ENCODE measurements around the gene C16orf87.

Gene C16orf87

DNA sequence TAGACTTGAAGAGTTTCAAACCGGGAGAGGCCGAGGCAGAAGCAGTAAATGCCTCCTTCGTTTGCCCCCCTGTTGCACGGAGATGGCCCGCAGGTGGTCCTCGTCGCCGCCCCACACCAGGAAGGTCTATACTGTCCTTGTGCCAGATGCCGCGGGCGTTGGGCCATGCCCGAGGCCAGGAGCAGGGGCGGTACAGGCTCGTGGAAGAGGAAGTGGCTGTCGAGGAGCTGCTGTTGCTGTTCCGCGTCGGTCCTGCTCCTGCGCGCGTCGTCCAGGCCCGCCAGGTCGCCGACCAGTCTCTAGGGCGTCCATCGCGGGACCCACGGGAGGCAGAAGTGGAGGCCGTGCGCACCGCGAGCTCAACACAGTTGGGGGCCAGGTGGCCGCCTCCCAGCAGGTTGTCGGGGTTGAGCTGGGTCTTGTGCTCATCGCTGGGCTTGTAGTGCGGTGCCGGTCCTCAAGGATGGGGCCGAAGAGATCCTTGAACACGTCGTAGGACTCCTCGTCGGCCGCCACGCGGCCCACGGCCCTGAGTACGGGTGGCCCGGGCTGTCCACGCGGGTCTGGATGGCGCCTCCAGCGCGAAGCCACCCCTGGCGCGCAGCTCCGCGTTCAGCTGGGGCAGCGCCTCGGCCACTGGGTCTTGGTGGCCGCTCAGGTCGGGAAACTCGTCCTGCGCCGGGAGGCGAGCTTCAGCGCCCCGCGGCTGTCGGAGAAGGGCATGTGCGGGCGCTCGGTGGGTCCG lies 13.1 kb upstream of the C16orf87 start:
- no peaks in the 10 kb centered on the region for H3K9me3 ChIP-seq (ENCODE audit: control insufficient read depth, insufficient read depth, low read length)

DNA sequence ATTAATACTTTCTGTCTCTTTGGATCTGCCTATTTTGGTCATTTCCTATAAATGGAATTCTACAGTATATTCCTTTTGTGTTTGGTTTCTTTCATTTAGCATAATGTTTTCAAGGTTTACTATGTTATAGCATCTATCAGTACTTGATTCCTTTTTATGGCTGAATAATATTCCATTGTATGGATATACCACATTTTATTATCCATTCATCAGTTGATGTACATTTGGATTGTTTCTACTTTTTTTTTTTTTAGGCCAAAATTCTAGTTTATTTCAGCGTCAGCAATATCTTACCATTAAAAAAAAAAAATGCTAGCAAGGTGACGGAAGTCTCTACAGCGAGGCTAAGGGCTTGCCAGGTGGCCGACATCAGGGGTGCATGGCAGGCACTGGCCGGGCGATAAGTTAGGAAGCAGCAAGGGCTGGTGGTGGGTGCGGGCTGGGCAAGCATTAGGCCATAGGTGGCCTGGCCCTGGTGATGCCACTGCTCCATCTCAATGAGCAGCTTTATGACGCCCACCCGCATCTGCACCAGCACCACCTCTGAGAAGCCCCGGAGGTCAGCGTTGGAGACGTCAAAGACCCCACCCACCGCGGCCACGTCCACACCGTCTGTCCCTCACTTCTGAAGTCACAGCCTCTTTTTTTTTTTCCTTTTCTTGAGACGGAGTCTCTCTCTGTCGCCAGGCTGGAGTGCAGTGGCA lies 11.4 kb upstream of the C16orf87 start:
- H3K4me2 ChIP-seq (ENCODE audit: low read length), result no peak overlapping the region
- H3K27ac ChIP-seq (ENCODE audit: low read depth, low read length), result no peak overlapping the region
- H3F3A ChIP-seq (ENCODE audit: control insufficient read depth, insufficient read depth), result peaks cover 23% of the 10 kb centered on the region
- no peak overlapping the region for H3K4me3 ChIP-seq (ENCODE audit: low read length)
- TF ChIP-seq, protein P1, sequence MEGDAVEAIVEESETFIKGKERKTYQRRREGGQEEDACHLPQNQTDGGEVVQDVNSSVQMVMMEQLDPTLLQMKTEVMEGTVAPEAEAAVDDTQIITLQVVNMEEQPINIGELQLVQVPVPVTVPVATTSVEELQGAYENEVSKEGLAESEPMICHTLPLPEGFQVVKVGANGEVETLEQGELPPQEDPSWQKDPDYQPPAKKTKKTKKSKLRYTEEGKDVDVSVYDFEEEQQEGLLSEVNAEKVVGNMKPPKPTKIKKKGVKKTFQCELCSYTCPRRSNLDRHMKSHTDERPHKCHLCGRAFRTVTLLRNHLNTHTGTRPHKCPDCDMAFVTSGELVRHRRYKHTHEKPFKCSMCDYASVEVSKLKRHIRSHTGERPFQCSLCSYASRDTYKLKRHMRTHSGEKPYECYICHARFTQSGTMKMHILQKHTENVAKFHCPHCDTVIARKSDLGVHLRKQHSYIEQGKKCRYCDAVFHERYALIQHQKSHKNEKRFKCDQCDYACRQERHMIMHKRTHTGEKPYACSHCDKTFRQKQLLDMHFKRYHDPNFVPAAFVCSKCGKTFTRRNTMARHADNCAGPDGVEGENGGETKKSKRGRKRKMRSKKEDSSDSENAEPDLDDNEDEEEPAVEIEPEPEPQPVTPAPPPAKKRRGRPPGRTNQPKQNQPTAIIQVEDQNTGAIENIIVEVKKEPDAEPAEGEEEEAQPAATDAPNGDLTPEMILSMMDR (IDR thresholded peaks at IDR 0.05; ENCODE audit: low read depth, low read length, poor library complexity, severe bottlenecking), result no peak
- TF ChIP-seq EZH2phosphoT487 (IDR thresholded peaks at IDR 0.05; ENCODE audit: borderline replicate concordance, low read length), result no peak
- no peaks in the 10 kb centered on the region for H3K4me1 ChIP-seq (ENCODE audit: control insufficient read depth, low read length)
- H3K9me3 ChIP-seq (ENCODE audit: control insufficient read depth, insufficient read depth, low read length), result no peaks in the 10 kb centered on the region
- H3K79me2 ChIP-seq (ENCODE audit: control insufficient read depth, low read length), result no peaks in the 10 kb centered on the region
- H3K36me3 ChIP-seq (ENCODE audit: control insufficient read depth, low read length), result no peaks in the 10 kb centered on the region
- H3K9me2 ChIP-seq (replicated peaks; ENCODE audit: control insufficient read depth, low read length), result no peaks in the 10 kb centered on the region
- H4K20me1 ChIP-seq (ENCODE audit: control insufficient read depth, insufficient read depth, low read depth, low read length), result no peaks in the 10 kb centered on the region
- no peaks in the 10 kb centered on the region for H3K27me3 ChIP-seq (ENCODE audit: control insufficient read depth, low read length)

More for the DNA sequence above, 13.1 kb upstream of the C16orf87 start:
- Histone ChIP-seq H3K4me3 (ENCODE audit: low read length) (no peak overlapping the region), H3K27ac (ENCODE audit: low read depth, low read length) (no peak overlapping the region), H3K27me3 (ENCODE audit: control insufficient read depth, low read length) (no peaks in the 10 kb centered on the region), H3K79me2 (ENCODE audit: control insufficient read depth, low read length) (no peaks in the 10 kb centered on the region), H3F3A (ENCODE audit: control insufficient read depth, insufficient read depth) (peaks cover 13% of the 10 kb centered on the region; the same call in 1 of the 2 replicates), H3K9me2 (replicated peaks; ENCODE audit: control insufficient read depth, low read length) (no peaks in the 10 kb centered on the region), H3K4me2 (ENCODE audit: low read length) (no peak overlapping the region), H4K20me1 (ENCODE audit: control insufficient read depth, insufficient read depth, low read depth, low read length) (no peaks in the 10 kb centered on the region), H3K36me3 (ENCODE audit: control insufficient read depth, low read length) (no peaks in the 10 kb centered on the region), H3K4me1 (ENCODE audit: control insufficient read depth, low read length) (no peaks in the 10 kb centered on the region; the same call in 1 of the 2 replicates)
- TF ChIP-seq, protein P1 (IDR thresholded peaks at IDR 0.05; ENCODE audit: low read depth, low read length, poor library complexity, severe bottlenecking), result no peak
- no peak for TF ChIP-seq EZH2phosphoT487 (IDR thresholded peaks at IDR 0.05; ENCODE audit: borderline replicate concordance, low read length)

DNA sequence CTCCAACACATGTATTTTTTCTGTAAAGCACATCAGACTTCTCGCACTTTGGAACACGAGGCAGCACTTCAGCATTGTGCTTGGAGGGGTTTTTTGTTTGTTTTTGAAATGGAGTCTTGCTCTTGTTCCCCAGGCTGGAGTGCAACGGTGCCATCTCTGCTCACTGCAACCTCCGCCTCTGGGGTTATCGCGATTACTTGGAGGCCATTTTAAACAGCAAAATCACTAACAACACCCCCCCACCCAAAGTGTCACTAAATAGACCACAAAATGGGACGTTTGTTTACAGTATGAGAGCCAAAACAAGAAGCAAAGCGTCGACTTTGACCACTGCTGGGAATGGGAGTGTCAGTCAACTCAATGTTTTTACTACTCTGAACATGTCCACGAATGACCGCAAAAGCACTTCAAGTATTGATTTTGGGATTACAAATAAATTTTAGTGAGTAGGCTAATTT lies 9.0 kb upstream of the C16orf87 start:
- no peak overlapping the region for H3K4me2 ChIP-seq (ENCODE audit: low read length)
- H4K20me1 ChIP-seq (ENCODE audit: control insufficient read depth, insufficient read depth, low read depth, low read length), result no peaks in the 10 kb centered on the region
- H3K9me2 ChIP-seq (replicated peaks; ENCODE audit: control insufficient read depth, low read length), result no peaks in the 10 kb centered on the region
- H3K9me3 ChIP-seq (ENCODE audit: control insufficient read depth, insufficient read depth, low read length), result no peaks in the 10 kb centered on the region
- H3K79me2 ChIP-seq (ENCODE audit: control insufficient read depth, low read length), result no peaks in the 10 kb centered on the region
- H3F3A ChIP-seq (ENCODE audit: control insufficient read depth, insufficient read depth), result peaks cover 23% of the 10 kb centered on the region
- peaks cover 17% of the 10 kb centered on the region for H3K4me1 ChIP-seq (ENCODE audit: control insufficient read depth, low read length)
- no peaks in the 10 kb centered on the region for H3K36me3 ChIP-seq (ENCODE audit: control insufficient read depth, low read length)
- no peak overlapping the region for H3K4me3 ChIP-seq (ENCODE audit: low read length)
- H3K27ac ChIP-seq (ENCODE audit: low read depth, low read length), result no peak overlapping the region
- TF ChIP-seq, protein P1 (IDR thresholded peaks at IDR 0.05; ENCODE audit: low read depth, low read length, poor library complexity, severe bottlenecking), result no peak
- no peak for TF ChIP-seq EZH2phosphoT487 (IDR thresholded peaks at IDR 0.05; ENCODE audit: borderline replicate concordance, low read length)
- no peaks in the 10 kb centered on the region for H3K27me3 ChIP-seq (ENCODE audit: control insufficient read depth, low read length)

Measured in DOHH2 (cell line).